ENCODE data around the gene ADAMTSL1. TPM values are rescaled to one million over a fixed set of nuclear protein-coding genes. Genes with fewer than 3 reads are reported as not detected.

Gene ADAMTSL1
- total and polyA plus RNA-seq, 2 of the 8 experiments (the other 6 are each of a cell fraction or from before 2014, with no cell fraction given) = 0.84 to 1.1 TPM

DNA sequence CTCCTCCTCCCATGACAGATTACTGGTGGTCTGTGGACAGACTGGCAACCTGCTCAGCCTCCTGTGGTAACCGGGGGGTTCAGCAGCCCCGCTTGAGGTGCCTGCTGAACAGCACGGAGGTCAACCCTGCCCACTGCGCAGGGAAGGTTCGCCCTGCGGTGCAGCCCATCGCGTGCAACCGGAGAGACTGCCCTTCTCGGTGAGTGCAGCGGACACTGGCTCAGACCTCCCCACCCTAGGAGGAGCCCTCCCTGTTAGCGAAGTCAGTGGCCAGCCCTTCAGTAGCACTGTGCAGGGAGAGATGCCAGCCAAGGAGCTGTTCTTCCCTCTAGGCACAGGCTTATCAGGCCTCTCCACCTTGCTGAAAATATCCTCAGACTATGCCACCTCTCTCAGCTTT, 415.6 kb downstream of the ADAMTSL1 start:
- no peak overlapping the region for H4K91ac ChIP-seq (replicated peaks; ENCODE audit: insufficient read length, low read length)
- no peak overlapping the region for H2BK12ac ChIP-seq (ENCODE audit: low read depth, low read length)
- H4K5ac ChIP-seq (ENCODE audit: insufficient read length, low read depth, low read length) = no peak overlapping the region
- no peaks in the 10 kb centered on the region for H3K27me3 ChIP-seq (replicated peaks in 1 of 4; ENCODE audit: control insufficient read depth in 3 of 4, extremely low read depth in 1 of 4, insufficient read depth in 3 of 4, low read length in 3 of 4)
- no peaks in the 10 kb centered on the region; a peak in 1 of 7 replicates for H3K4me1 ChIP-seq (replicated peaks in 1 of 4; ENCODE audit: control insufficient read depth in 3 of 4, insufficient read depth in 4 of 4, low read length in 3 of 4)
- H3K9ac ChIP-seq (replicated peaks in 1 of 4; ENCODE audit: extremely low read depth in 1 of 4, low read depth in 3 of 4, low read length in 3 of 4) = no peak overlapping the region
- no peak overlapping the region for H3K18ac ChIP-seq (ENCODE audit: extremely low read depth, low read length)
- no peak overlapping the region for H2BK120ac ChIP-seq (replicated peaks; ENCODE audit: low read depth, low read length)
- DNase-seq (ENCODE audit: low read depth in 1 of 2, low spot score in 2 of 2) (no peak), FAIRE-seq (no peak)
- no peak overlapping the region for H2BK5ac ChIP-seq (ENCODE audit: low read depth, low read length)
- H4K8ac ChIP-seq (ENCODE audit: extremely low read depth, insufficient read depth, low read length) = no peak overlapping the region
- TF ChIP-seq CTBP2 (IDR thresholded peaks at IDR 0.05; ENCODE audit: borderline replicate concordance, insufficient read depth, insufficient read length, low read length) = no peak
- no peak for TF ChIP-seq RNF2 (IDR thresholded peaks at IDR 0.05; ENCODE audit: borderline replicate concordance, low read depth, low read length, missing control alignments, poor library complexity, severe bottlenecking)
- no peak for TF ChIP-seq SUZ12 (IDR thresholded peaks at IDR 0.05; ENCODE audit: low read length)
- no peak for TF ChIP-seq RBBP5 (IDR thresholded peaks at IDR 0.05; ENCODE audit: borderline replicate concordance, low read depth, low read length)
- no peak for TF ChIP-seq EGR1 (IDR thresholded peaks at IDR 0.05; ENCODE audit: borderline replicate concordance, low read depth, low read length)
- TF ChIP-seq HDAC6 (IDR thresholded peaks at IDR 0.05; ENCODE audit: low read depth, low read length) = no peak
- no peak overlapping the region for H3K23ac ChIP-seq (ENCODE audit: insufficient read length)
- ChIA-PET POLR2A (ENCODE audit: partially characterized antibody) (no interaction called here), CTCF (ENCODE audit: partially characterized antibody) (interaction anchor here (1.2 kb wide), 1 partner anchor 124 kb away, joined by 4 read pairs; no protein-coding TSS in a partner anchor)
- H3K23me2 ChIP-seq (ENCODE audit: low read depth, low read length) = no peaks in the 10 kb centered on the region
- H3K4ac ChIP-seq (replicated peaks; ENCODE audit: insufficient read length, low read depth, low read length) = no peak overlapping the region
- WGBS, 2 experiments (ENCODE audit: extremely low coverage in 1 of 2, insufficient coverage in 1 of 2, insufficient read length in 1 of 2, insufficient replicate concordance in 2 of 2, low coverage in 1 of 2, low lambda C conversion rate in 2 of 2, missing lambda C conversion rate in 1 of 2) = 86% methylated on average over 9 of the region's 12 CpGs; no CpG with 5 or more reads in 1 of the 2 experiments
- H3K79me2 ChIP-seq (ENCODE audit: control insufficient read depth in 1 of 2, insufficient read depth in 2 of 2, low read length in 2 of 2) = no peaks in the 10 kb centered on the region
- no peak overlapping the region for H3K56ac ChIP-seq (replicated peaks; ENCODE audit: insufficient read length, low read depth, low read length)
- H3K79me1 ChIP-seq (ENCODE audit: low read depth, low read length) = no peaks in the 10 kb centered on the region
- no peak overlapping the region for H2AFZ ChIP-seq (ENCODE audit: low read length)
- H2BK20ac ChIP-seq (ENCODE audit: low read length) = no peak overlapping the region
- no peak overlapping the region for H3K27ac ChIP-seq (ENCODE audit: low read depth, low read length)
- no peaks in the 10 kb centered on the region for H3K36me3 ChIP-seq (ENCODE audit: control insufficient read depth in 2 of 4, insufficient read depth in 4 of 4, low read length in 3 of 4)
- no peak overlapping the region for H2AK5ac ChIP-seq (ENCODE audit: low read depth, low read length)
- H3K4me3 ChIP-seq (ENCODE audit: extremely low read depth in 1 of 4, insufficient read depth in 2 of 4, low read depth in 3 of 4, low read length in 4 of 4) = no peak overlapping the region
- no peak overlapping the region for H2BK15ac ChIP-seq (ENCODE audit: low read length)
- H3K4me2 ChIP-seq (ENCODE audit: insufficient read depth in 1 of 2, low read depth in 2 of 2, low read length in 2 of 2) = no peak overlapping the region
- no peak overlapping the region for H3K14ac ChIP-seq (ENCODE audit: insufficient read length)
- no peaks in the 10 kb centered on the region for H4K20me1 ChIP-seq (replicated peaks in 1 of 2; ENCODE audit: control insufficient read depth in 1 of 2, insufficient read depth in 2 of 2, low read length in 2 of 2)
- H3K9me3 ChIP-seq (ENCODE audit: insufficient read depth in 2 of 2, low read depth in 1 of 2, low read length in 1 of 2) = no peaks in the 10 kb centered on the region

All from H1 (cell line).